Breast epithelium (tissue), 4 donors: ENCODE data around the gene B3GALT6. TPM values are rescaled to one million over a fixed set of nuclear protein-coding genes. Genes with fewer than 3 reads are reported as not detected.
A peak's percentile ranks its signal among the peaks of the same experiment; 100 is the strongest.

Experiments used
- DNase-seq, 2 donors: peaks; one replicate each; pipeline ENCODE4 v3.0.0-alpha.2; 2019; ENCODE audit warnings: low spot score in 2 of 2
- H3K27ac ChIP-seq, 2 donors: fragments of 200-600 bp; sonication (generic) in 1 of 2; one replicate each; pipeline ENCODE4 v1.5.1; 2016 to 2019; ENCODE audit warnings: mild to moderate bottlenecking in 1 of 2
- H3K27me3 ChIP-seq, 2 donors: fragments of 200-600 bp; sonication (generic) in 1 of 2; one replicate each; pipeline versions ENCODE4 v1.5.1 to v1.6.0; 2017 to 2019; ENCODE audit warnings: control low read depth in 1 of 2, mild to moderate bottlenecking in 1 of 2
- H3K36me3 ChIP-seq: fragments of 200-600 bp; one replicate; pipeline ENCODE4 v1.5.1; 2019
- H3K4me1 ChIP-seq, 2 donors: fragments of 200-600 bp; sonication (generic); one replicate each; pipeline ENCODE4 v1.5.1; 2016 to 2019; ENCODE audit warnings: control low read depth in 1 of 2
- H3K4me3 ChIP-seq, 3 donors: fragments of 200-600 bp; sonication (generic); 1 replicate in 2 of 3; 2 replicates in 1 of 3; pipeline ENCODE4 v1.5.1; 2016 to 2019; ENCODE audit warnings: mild to moderate bottlenecking in 3 of 3, moderate library complexity in 2 of 3
- H3K9me3 ChIP-seq, 2 donors: fragments of 200-600 bp; sonication (generic) in 1 of 2; one replicate each; pipeline ENCODE4 v1.5.1; 2016 to 2019; ENCODE audit warnings: control low read depth in 1 of 2
- CTCF ChIP-seq, 3 donors: fragments of 450-650 bp; IDR thresholded peaks; one replicate each; pipeline ENCODE4 v1.5.1; 2016 to 2017; ENCODE audit warnings: antibody characterized with exemption in 3 of 3, mild to moderate bottlenecking in 3 of 3, moderate library complexity in 3 of 3
- POLR2A ChIP-seq: fragments of 450-650 bp; IDR thresholded peaks from one replicate; pipeline ENCODE4 v1.6.1; 2016; ENCODE audit warnings: antibody characterized with exemption, mild to moderate bottlenecking, moderate library complexity
- POLR2AphosphoS5 ChIP-seq, 3 donors: sonication (generic); formaldehyde crosslinking; IDR thresholded peaks; one replicate each; pipeline ENCODE4 v1.6.1; 2017; ENCODE audit warnings: antibody characterized with exemption in 3 of 3
- intact Hi-C: fragments of 100-400 bp; cut with DNase I; formaldehyde crosslinking; loops from one replicate; pipeline ENCODE4 v1.15.1; 2023; ENCODE audit warnings: low total_unique reads
- total RNA-seq, 3 donors: library from RNA; depleted of rRNA; stranded (reverse); fragments of >200 nt; gene quantifications; one replicate each; pipeline ENCODE4 v1.1.0, GENCODE V29; 2016

B3GALT6 gene
- total RNA-seq, 3 donors from 2014 or later: 14.4 to 16.0 (median 14.4) TPM

GRCh38 chr1:1228187-1228586 lies 3.9 kb upstream of the B3GALT6 start:
- peaks cover 10% of the 10 kb centered on the region for H3K36me3 ChIP-seq
- H3K4me1 ChIP-seq: peaks cover 11 to 19% of the 10 kb centered on the region in 2 donors
- H3K9me3 ChIP-seq: no peaks in the 10 kb centered on the region
- no peak for TF ChIP-seq POLR2AphosphoS5 (IDR thresholded peaks at IDR 0.05)
- TF ChIP-seq POLR2A: no peak
- TF ChIP-seq CTCF (IDR thresholded peaks at IDR 0.05): no peak
- H3K27me3 ChIP-seq: no peaks in the 10 kb centered on the region
- H3K4me3 ChIP-seq: no peak overlapping the region
- intact Hi-C loops: no loop called here
- DNase-seq: no peak
- no peak overlapping the region for H3K27ac ChIP-seq

GRCh38 chr1:1228596-1229321 lies 3.3 kb upstream of the B3GALT6 start:
- Histone ChIP-seq H3K27ac (no peak overlapping the region), H3K27me3 (no peaks in the 10 kb centered on the region), H3K4me1 (peaks cover 11 to 19% of the 10 kb centered on the region in 2 donors), H3K9me3 (no peaks in the 10 kb centered on the region), H3K36me3 (peaks cover 10% of the 10 kb centered on the region), H3K4me3 (no peak overlapping the region)
- no peak for DNase-seq
- TF ChIP-seq CTCF (IDR thresholded peaks at IDR 0.05): no peak
- TF ChIP-seq POLR2A: no peak
- no peak for TF ChIP-seq POLR2AphosphoS5 (IDR thresholded peaks at IDR 0.05)
- intact Hi-C loops: no loop called here

GRCh38 chr1:1229770-1230169 lies 2.3 kb upstream of the B3GALT6 start:
- Histone ChIP-seq H3K27ac (no peak overlapping the region), H3K4me3 (peak overlapping the region in 1 of 3 donors; percentile 88), H3K4me1 (peaks cover 11 to 19% of the 10 kb centered on the region in 2 donors), H3K9me3 (no peaks in the 10 kb centered on the region), H3K36me3 (peaks cover 10% of the 10 kb centered on the region), H3K27me3 (no peaks in the 10 kb centered on the region)
- no peak for TF ChIP-seq CTCF (IDR thresholded peaks at IDR 0.05)
- TF ChIP-seq POLR2AphosphoS5 (IDR thresholded peaks at IDR 0.05): no peak
- TF ChIP-seq POLR2A: no peak
- DNase-seq: no peak
- intact Hi-C loops: loop anchor here (10.0 kb wide), 1 partner anchor 105 kb away; no protein-coding TSS in a partner anchor

GRCh38 chr1:1230656-1231399 lies 1.2 kb upstream of the B3GALT6 start:
- H3K36me3 ChIP-seq: peaks cover 10% of the 10 kb centered on the region
- peak overlapping the region; percentile 89 to 91 for H3K27ac ChIP-seq
- TF ChIP-seq POLR2A: no peak
- no peak for TF ChIP-seq POLR2AphosphoS5 (IDR thresholded peaks at IDR 0.05)
- TF ChIP-seq CTCF (IDR thresholded peaks at IDR 0.05): peak in 1 of 3 donors; percentile 17
- no peaks in the 10 kb centered on the region for H3K27me3 ChIP-seq
- no peak for DNase-seq
- intact Hi-C loops: loop anchor here (10.0 kb wide), 1 partner anchor 106 kb away; no protein-coding TSS in a partner anchor
- H3K9me3 ChIP-seq: no peaks in the 10 kb centered on the region
- H3K4me1 ChIP-seq: peaks cover 11 to 19% of the 10 kb centered on the region in 2 donors
- H3K4me3 ChIP-seq: peak overlapping the region; percentile 88 to 99 (median 98)
